Measurements from ENCODE around the gene SPINT4.
"Not testable (repeated sequence)": the region's sequence is repeated elsewhere in the genome, so short reads cannot be mapped to it uniquely, and the experiment has no call there.

SPINT4 gene

GRCh38 chr20:45722047-45722446 is at the start of gene SPINT4:
TSS of gene SPINT4 (plus strand) at chr20:45722347. CDS start at chr20:45722368, 21 bp downstream.
- DNase-seq, result no peak

- no peak for DNase-seq
These were observed 49.4 kb upstream of the SPINT4 start for GRCh38 chr20:45672765-45673164.

GRCh38 chr20:45679650-45680049 is 42.5 kb upstream of the SPINT4 start:
- DNase-seq, result no peak

- DNase-seq, result no peak
These were observed 36.3 kb upstream of the SPINT4 start for GRCh38 chr20:45685896-45686295.

- DNase-seq, result not testable (repeated sequence)
These were observed 28.8 kb upstream of the SPINT4 start for GRCh38 chr20:45693346-45693745.

- no peak for DNase-seq
These were observed 26.7 kb upstream of the SPINT4 start for GRCh38 chr20:45695496-45695895.

GRCh38 chr20:45701104-45701503 is 21.0 kb upstream of the SPINT4 start:
- no peak for DNase-seq

- DNase-seq, result no peak
These were observed 20.3 kb upstream of the SPINT4 start, which contains the start of gene WFDC13 for GRCh38 chr20:45701873-45702272. TSS of gene WFDC13 (plus strand) at chr20:45702038. CDS start at chr20:45702124, 86 bp downstream.

GRCh38 chr20:45704969-45705637 is 17.0 kb upstream of the SPINT4 start, which contains the start of gene WFDC10B:
TSS of gene WFDC10B (minus strand) at chr20:45705019. CDS start at chr20:45685992, 19,027 bp downstream.
- no peak for DNase-seq

- DNase-seq, result not testable (repeated sequence)
These were observed 5.9 kb upstream of the SPINT4 start for GRCh38 chr20:45716141-45716688.

GRCh38 chr20:45725134-45725533 is 3.0 kb downstream of the SPINT4 start:
- DNase-seq, result no peak

- no peak for DNase-seq
These were observed 4.9 kb downstream of the SPINT4 start for GRCh38 chr20:45727044-45727443.

GRCh38 chr20:45732199-45732598 is 10.1 kb downstream of the SPINT4 start:
- DNase-seq, result no peak

GRCh38 chr20:45735552-45735951 is 13.4 kb downstream of the SPINT4 start:
- no peak for DNase-seq

- DNase-seq, result no peak
These were observed 13.8 kb downstream of the SPINT4 start for GRCh38 chr20:45735988-45736387.

GRCh38 chr20:45742596-45742995 is 20.4 kb downstream of the SPINT4 start:
- DNase-seq, result no peak

- DNase-seq, result no peak
These were observed 22.9 kb downstream of the SPINT4 start for GRCh38 chr20:45745015-45745414.

- DNase-seq, result no peak
These were observed 29.6 kb downstream of the SPINT4 start for GRCh38 chr20:45751721-45752120.

- no peak for DNase-seq
These were observed 30.6 kb downstream of the SPINT4 start for GRCh38 chr20:45752746-45753145.

GRCh38 chr20:45758096-45758495 is 35.9 kb downstream of the SPINT4 start:
- DNase-seq, result no peak

- not testable (repeated sequence) for DNase-seq
These were observed 37.8 kb downstream of the SPINT4 start for GRCh38 chr20:45759921-45760320.

GRCh38 chr20:45761966-45762365 is 39.8 kb downstream of the SPINT4 start:
- not testable (repeated sequence) for DNase-seq

GRCh38 chr20:45764618-45765282 is 42.6 kb downstream of the SPINT4 start:
- not testable (repeated sequence) for DNase-seq

- no peak for DNase-seq
These were observed 43.2 kb downstream of the SPINT4 start for GRCh38 chr20:45765307-45765875.

Data from amniotic stem cell (primary cell).